GM21528 (cell line): ENCODE data around the gene CELF4.

ENCODE experiments used
- ATAC-seq: cut with Tn5 transposase; IDR thresholded peaks from one replicate; pipeline ENCODE4 v1.9.1; 2021; ENCODE audit warnings: mild to moderate bottlenecking, moderate library complexity; ENCODE audit not compliant: unreplicated experiment, low FRiP score

The CELF4 gene

DNA sequence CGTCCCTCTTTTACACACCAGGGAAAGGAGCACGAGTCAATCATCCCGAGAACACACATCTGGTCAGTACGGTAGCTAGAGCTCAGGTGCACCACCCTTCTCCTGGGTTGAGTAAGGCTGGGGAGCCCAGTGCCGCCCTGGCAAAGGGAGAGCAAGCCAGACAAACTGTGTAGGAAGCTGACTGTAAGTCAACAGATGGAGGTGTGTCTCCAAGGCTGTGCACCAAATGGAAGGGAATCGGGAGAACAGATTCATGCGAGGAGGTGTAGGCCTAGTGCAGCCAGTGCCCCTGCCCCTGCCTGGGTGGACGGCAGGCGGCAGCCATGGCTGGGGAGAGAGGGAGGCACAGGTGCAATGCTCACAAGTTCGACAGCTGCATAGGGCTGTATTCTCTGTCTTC is 65.7 kb downstream of the CELF4 start:
- no peak for ATAC-seq

DNA sequence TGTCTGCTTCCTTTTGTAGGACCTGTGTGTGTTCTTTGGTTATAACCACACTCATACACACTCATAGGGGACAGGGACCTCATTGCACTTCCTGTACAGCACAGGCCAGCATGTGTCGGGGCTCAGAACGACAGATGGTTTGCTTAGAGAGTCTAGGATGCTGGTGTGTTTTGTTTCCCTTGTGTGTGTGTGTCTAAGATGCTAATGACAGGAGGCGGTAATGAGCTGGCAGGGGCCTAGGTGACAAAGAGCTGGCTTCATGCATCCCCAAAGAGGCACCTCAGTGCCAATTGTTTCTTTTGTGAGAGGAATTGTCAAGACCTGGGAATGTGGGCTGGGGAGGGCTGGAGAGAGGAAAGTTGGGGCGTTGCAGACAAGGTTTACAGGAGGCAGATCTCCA is 66.6 kb downstream of the CELF4 start:
- no peak for ATAC-seq

DNA sequence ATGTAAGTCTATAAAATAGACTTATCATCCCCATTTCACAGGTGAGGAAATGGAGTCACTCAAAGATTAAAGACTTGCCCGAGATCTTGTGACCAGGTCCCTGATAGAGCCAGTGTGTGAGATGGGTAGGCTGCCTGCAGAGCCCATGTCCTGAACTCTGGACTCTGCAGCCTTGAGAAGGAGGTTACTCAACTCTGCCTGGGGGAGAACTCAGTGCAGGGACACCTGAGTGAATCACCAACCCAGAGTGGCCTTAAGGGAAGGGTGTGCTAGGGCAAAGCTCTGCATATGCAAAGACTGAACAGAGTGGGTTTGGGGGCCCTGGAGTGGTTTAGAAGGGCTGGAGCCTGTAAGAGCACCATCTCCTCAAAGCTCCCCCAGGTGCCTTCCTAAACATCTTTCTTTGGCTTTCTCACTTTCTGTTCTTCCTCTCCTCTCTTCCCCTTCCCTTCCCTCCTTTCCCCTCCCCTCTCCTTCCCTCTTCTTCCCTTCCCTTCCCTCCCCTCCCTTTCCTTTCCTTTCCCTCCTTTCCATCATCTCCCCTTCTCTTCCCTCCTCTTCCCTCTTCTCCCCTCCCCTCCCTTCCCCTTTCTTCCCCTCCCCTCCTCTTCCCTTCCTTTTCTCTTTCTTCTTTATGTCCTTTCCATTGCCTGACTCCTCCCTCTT is 67.6 kb downstream of the CELF4 start:
- ATAC-seq: no peak

DNA sequence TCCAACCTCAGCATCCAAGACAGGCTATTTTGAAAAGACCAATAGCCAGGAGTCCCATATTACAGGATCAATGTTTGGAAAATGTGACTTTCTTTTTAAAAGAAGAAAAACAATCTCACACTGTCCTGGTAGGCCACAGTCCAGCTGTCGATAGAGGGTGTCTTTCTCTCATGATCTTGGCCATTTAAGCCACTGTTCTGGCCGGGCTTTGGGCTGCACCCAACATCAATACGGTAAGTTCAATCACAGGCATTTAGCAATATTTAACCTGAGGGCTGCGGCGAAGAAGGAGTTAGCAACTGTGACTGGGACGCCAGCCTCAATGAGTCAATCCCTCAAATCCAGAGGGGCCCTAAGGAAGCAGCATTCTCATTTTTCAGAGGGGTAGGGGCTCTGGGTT is 69.0 kb downstream of the CELF4 start:
- ATAC-seq: no peak

DNA sequence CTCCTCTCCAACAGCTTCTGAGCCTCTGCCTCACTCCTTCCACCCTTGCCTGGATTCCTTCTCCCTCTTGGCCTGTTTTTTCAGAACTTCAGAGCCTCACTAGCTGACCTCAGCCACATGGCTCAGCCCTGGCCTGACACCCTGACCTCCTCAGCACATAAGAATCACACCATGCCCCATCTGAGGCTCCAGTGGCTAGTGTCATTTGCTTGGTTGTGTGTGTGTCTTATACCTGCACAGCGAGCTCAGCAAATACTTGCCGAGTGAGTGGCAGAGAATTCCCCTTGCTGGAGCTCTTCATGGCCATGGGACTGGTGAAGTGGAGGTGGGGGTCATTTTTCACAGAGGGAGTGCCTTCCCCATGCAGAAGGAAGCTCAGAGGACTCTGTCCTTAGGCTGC is 70.2 kb downstream of the CELF4 start:
- no peak for ATAC-seq

DNA sequence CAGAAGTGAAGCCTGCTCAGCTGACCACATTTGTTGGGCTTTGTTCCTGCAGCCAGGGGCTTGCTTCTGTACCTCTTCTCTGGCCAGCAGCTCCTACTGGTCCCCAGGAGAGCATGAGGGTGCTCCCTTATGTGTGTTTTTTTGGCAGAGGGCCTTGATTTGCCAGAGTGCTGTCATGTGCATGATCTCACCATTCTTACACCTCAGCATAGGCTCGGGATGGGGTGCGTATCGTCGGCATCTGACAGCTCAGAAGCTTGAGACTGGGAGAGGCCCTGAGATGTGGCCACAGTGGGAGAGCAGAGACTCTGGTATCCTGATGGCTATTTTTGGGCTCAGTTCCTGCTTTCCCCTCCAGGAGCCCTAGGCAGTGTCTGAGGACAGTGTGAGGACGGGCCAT is 71.2 kb downstream of the CELF4 start:
- no peak for ATAC-seq

DNA sequence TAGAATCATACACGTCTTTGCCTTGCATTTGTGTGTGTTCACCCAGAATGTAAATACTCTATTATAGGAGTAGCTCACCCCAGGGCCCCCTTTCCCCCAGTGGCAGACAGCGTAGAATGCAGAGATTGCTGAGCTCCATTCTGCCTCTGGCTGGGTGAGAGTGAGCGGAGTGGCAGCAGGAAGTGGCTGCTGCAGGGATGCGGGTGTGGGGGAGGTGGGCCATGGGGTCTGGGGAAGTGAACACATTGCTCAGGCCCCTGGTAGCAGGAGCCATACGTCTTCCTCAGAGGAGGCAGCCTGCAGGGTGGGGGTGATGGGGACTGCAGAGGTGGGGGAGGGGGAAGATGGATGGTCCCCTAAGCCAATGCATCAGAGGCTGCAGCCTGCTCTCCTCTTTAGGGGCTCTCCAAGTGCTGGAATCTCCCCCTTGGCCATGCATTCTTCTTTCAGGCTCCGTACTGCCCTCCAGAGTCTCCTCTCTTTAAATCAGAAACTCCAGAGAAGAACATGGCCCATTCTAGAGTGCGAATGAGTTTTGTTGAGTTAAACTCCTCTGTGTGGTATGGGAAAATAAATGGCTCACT is 72.2 kb downstream of the CELF4 start:
- no peak for ATAC-seq

DNA sequence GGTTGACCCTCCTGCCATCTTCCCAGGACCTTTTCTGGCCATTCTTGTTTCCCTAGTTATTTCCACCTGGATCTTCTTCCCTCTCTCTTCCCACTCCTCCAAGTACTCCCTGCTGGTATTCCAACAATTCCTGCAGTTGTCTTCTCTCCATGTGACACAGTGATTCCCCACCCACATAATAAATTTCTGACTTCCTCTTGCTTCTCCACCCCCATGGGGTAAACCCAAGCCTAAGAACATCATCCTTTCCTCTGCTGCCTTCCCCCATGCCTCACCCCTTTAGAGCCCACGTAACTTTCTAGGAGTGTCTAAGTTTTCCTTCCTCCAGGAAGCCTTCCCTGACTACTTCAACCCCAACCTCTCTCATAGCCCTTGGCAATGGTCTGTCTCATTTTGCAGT is 72.6 kb downstream of the CELF4 start:
- ATAC-seq: no peak

DNA sequence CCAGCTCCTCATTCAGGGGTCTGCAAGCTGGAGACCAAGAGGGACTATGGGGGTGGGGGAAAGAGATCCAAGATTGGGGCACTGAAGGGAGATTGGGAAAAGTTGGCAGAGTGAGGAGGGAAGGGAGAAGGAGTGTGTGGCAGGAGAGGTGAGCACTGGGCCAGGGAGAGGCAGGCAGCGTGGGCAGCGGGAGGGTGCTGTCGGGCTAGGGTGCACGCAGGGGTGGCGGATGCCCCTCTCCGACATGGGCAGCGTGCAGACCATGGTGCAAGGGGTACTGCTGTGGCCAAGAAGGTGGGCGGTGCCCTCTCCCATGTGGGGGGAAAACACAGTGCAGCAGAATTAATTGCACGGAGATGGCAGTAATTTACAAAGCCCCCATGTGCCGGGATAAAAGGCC is 74.1 kb downstream of the CELF4 start:
- no peak for ATAC-seq

DNA sequence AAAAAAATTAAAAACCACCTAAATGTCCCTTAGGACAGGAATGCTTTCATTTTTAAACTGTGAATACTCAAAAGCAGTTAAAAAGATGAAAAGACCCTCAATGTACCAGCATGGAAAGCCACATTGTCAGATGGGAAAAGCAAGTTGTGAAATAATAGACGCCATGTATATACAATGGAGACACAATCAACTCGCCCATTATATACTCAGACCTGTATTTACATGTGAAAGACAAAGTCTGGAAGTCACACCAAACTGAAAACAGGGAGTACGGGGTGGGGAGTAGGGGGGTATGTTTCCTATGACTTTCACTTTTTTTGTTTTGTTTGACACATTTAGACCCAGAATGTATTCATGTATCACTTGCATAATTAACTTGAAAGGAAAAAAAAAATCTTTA is 75.6 kb downstream of the CELF4 start:
- ATAC-seq: no peak

DNA sequence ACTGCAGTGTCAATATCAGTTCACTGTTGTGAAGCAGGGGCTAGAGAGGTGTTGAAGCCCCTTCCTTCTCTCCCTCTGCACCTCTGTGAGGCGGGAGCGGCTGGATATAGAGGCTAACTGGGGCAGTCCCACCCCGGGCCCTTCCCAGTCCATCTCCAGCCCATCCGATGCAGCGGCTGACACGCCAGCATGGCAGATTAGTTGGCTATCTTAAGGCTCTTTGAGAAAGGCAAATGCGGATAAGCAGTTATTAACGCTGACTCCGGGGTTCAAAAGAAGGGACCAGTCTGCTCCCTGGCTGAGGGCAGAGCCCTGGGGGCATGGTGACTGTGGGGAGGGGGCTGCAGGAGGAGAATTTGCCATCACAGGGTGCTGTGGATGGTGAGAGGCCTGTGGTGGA is 76.6 kb downstream of the CELF4 start:
- no peak for ATAC-seq

DNA sequence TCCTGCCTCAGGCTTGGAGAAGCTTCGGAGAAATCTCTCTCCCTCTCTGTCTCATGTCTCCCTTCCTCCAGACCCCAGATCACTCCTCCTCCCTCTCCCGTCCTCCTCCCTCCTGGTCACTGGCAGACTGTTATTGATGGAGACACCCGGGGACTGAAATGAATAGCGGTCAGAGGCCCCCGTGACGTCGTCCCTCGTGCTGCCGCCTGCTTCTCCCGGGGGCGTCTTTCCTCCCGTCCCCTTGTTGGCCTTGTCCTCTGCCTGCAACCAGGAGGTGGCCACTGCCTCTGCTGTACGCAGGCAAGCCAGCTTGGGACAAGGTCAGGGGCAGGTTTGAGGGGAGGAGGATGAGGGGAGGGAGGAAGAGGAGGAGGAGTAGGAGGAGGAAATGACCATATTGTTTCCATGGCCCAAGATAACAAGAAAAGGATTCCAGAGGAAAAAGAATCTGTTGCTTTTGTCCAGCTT is 78.2 kb downstream of the CELF4 start:
- ATAC-seq: no peak

DNA sequence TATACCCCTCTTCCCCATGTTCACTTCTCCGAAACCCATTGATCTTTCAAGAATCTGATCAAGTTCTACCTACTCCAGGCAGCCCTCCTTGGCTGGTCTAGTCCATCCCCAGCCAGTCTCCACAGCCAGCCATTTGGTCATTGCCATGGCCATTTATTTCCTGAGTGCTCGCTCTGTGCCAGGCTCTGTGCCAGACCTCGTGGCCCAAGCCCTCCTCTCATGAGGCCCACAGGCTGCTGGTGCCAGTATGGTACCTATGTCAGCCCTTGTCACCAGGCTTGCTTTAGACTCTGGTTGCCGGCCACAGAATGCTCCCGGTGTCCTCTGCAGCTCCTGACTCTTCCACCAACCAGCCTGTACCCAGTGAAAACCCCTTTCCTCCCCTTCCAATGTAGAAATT is 78.8 kb downstream of the CELF4 start:
- ATAC-seq: no peak

DNA sequence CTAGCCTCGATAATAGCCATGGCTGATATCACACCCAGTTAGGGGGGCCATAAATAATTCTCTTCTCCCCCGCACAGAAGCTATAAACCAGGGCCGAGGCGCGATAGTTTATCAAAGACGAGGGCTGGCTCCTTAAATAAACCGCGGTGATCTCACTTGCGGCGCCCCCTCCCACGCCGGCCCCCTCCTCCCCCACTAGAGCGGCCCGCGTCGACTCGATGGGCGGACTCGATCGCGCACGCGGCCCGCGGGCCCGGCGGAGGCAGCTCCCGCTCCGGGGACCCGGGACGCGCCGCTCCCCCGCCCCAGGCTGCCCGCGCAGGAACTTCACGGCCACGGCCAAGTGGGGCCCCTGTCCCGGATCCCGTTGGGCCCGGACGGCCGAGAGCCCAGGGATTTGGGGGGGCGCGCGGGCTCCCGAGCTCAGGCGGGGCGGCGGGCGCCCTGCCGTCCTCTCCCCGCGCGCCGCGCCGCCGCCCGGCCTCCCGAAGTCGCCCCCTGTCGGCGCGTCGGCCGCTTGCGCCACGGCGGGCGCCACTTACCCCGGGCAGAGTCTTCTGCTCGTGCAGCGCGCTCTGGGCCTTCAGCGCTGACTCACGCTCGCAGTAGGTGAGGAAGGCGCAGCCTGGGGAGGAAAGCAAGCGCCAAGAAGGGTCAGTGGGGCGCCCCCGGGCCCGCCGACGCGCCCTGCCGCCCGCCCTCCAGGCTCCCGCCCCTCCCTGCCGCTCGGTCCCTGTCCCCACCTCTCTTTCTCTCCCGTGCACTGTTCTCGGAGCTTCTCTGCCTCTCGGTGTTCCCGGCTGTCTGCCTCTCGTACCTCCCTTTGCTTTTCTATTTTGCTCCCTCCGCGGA is 80.4 kb downstream of the CELF4 start:
- ATAC-seq: no peak

DNA sequence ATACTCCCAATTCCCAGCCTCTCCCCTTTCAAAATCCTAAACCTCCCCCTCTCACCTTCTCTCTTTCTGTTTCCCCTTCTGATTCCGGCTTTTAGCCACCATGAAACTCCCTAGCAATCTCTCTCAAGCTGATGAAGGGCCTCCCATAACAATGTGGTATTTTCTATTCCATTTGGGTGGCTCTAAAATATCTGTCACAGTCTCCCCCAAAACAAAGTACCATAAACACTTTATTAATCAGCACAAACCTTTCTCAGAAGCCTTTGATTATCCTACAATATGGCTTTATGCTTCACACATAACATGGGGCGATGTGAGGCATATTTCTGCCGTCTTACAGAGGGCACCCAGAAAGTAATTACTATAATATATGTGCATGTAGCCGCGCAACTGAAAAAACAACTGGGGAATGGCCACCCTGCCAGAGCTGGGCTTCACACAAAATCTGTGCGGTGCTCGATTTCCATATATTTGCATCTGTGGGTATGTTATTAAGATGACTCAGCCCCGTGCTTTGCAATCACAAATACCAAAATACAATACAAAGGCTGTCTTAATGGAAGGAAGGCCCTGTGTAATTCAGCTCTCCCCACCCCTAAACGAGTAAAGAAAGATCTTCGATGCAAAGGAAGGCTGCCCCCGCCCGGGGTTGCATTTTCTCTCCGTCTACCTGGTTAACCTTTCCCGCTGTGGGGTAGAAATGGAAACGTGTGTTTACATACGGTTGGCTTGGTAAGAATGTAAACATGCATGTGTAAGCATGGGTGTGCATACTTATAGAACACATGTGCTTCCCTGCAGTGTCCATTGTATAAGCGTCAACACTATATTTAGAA is 81.4 kb downstream of the CELF4 start:
- no peak for ATAC-seq

DNA sequence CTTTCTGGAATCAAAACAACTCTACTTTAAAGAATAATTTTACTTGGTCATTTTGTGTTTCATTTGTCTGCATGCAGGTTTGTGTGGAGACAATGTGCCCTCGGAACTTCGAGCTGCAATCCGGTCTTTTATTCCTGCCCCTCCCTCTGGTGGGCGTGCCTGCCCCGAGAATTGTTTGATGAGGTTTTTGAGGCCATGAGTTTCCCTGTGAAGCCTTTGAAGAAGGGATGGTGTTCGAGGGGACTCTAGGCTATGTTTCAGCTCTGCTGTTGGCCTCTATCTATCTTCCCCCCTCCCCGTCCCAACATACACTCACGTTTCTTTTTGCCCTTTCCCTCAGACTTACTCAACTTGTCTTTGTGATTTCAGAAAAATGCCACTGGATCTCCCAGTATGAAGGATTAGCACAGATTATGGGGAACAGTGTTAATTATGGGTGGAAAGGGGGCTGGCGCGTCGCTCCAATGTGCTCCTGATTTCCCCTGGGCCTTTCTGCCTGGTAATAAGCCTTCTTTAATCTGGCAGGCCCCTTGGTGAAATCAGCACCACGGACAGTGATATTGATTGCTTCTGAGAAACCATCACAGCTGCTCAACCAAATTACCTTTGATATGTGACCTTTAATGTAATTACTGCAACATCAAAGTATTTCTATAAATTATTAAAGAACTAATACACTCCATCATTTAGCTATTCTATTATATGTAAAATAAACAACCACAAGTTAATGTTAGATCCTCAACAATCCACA is 82.2 kb downstream of the CELF4 start:
- ATAC-seq: no peak

DNA sequence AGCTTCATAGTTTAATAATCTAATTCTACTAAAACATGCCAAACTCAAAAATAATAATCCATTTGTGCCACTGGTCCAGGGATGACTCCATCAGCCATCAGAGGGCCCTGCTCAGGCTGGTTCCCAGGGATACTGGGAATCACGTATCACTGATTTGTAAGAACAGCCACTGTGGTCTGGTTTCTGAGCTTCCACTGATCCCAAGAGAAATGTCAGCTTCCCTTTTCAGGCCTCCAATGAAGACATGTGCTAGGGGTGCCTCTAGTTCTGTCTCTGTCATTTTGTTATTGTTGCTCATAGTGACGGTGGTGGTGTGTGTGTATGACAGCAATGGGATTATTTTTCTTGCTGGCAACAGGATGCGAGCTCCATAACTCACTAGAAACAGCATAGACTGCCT is 83.2 kb downstream of the CELF4 start:
- ATAC-seq: no peak

DNA sequence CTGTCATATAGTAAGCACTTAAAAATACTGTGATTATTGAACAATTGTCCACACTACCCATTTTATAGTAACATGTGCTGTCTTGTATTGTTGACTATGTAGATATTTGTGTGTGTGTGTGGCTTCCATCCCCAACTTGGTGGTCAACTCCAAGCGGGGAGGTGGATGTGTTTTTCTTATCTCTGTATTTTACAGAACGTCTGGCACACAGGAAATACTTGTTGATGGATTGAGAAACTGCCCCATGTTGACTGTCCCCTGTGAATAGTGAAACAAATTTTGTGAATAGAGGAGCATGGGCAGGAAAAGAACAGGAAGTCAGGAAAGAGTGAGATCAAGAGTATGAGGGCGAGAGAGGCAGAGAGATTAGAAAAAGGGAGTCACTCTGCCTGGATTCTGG is 83.6 kb downstream of the CELF4 start:
- no peak for ATAC-seq

DNA sequence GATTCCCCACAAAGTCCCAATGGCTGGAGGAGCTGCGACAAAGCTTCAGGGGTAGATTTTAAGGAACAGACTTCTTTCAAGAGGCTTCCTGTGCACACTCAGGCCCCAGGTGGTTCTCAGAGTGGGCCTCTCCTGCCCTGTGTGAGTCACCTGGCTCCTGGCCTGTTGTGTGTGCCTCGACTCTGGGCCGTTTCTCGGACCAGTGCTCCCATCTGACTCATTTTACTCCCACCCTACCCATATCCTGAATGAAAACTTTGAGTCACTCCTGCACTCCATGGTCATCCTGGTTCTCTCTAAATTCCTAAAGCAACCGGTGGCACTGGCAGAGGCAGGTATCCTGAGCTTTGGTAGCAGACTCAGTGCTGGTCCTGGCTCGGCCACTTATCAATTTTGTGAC is 84.1 kb downstream of the CELF4 start:
- ATAC-seq: no peak

DNA sequence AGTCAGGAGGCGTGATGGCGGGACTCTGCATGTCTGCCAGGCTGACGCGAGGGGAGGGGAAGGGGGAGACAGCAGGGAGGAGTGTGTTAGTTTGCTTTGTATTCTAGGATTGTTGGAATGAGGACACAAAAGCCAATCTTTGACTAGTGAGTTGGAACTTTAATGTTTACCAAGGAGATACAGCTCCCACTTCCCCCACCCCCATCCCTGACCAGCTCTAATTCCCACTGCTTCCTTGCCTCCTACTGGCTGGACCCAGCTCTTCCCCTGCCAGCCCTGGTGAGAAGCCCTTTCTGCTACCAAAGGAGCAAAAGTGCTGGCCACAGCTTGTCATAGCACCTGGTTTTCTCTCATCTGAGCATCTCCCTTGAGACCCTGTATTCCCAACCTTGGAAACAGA is 84.5 kb downstream of the CELF4 start:
- ATAC-seq: no peak
